HFFc6 (cell line): ENCODE measurements around the gene YLPM1. TPM values are rescaled to one million over a fixed set of nuclear protein-coding genes. Genes with fewer than 3 reads are reported as not detected.

Experiments used
- DNase-seq: peaks from one replicate; pipeline ENCODE4 v3.0.0-alpha.2; 2018
- H3K27ac Mint-ChIP-seq: 2 replicates; pipeline ENCODE4 v1.8.0; 2020; ENCODE audit warnings: mild to moderate bottlenecking, mixed read lengths
- H3K27me3 Mint-ChIP-seq: 2 replicates; pipeline ENCODE4 v1.8.0; 2021; ENCODE audit warnings: mild to moderate bottlenecking, moderate library complexity, mixed read lengths; ENCODE audit not compliant: insufficient read depth
- H3K36me3 Mint-ChIP-seq: 2 replicates; pipeline ENCODE4 v1.8.0; 2021; ENCODE audit warnings: low read depth, mixed read lengths
- H3K4me1 Mint-ChIP-seq: 2 replicates; pipeline ENCODE4 v1.8.0; 2020; ENCODE audit warnings: low read depth, mixed read lengths
- H3K4me3 Mint-ChIP-seq: 2 replicates; pipeline ENCODE4 v1.8.0; 2020; ENCODE audit warnings: mild to moderate bottlenecking, moderate library complexity, mixed read lengths
- H3K9me3 Mint-ChIP-seq: 2 replicates; pipeline ENCODE4 v1.8.0; 2020; ENCODE audit warnings: mild to moderate bottlenecking, mixed read lengths
- total RNA-seq, 6 experiments: library from RNA; stranded (reverse); fragmentation: NEBNext Ultra II Directional; extraction: Animal tissue kit (Norgen Biotek cat#: 25700); gene quantifications; 2 replicates in 1 of 6; 3 replicates in 5 of 6; pipeline ENCODE4 v1.2.3, GENCODE V29; 2021
- TF ChIP-seq, protein P1 (sequence below): fragments of 200-600 bp; sonication (generic); IDR thresholded peaks from 2 replicates; pipeline ENCODE4 v1.5.0; 2021; ENCODE audit warnings: antibody characterized with exemption, mild to moderate bottlenecking

Gene YLPM1
- total RNA-seq, 6 experiments from 2014 or later, result 46.0 to 50.8 (median 48.6) TPM

DNA sequence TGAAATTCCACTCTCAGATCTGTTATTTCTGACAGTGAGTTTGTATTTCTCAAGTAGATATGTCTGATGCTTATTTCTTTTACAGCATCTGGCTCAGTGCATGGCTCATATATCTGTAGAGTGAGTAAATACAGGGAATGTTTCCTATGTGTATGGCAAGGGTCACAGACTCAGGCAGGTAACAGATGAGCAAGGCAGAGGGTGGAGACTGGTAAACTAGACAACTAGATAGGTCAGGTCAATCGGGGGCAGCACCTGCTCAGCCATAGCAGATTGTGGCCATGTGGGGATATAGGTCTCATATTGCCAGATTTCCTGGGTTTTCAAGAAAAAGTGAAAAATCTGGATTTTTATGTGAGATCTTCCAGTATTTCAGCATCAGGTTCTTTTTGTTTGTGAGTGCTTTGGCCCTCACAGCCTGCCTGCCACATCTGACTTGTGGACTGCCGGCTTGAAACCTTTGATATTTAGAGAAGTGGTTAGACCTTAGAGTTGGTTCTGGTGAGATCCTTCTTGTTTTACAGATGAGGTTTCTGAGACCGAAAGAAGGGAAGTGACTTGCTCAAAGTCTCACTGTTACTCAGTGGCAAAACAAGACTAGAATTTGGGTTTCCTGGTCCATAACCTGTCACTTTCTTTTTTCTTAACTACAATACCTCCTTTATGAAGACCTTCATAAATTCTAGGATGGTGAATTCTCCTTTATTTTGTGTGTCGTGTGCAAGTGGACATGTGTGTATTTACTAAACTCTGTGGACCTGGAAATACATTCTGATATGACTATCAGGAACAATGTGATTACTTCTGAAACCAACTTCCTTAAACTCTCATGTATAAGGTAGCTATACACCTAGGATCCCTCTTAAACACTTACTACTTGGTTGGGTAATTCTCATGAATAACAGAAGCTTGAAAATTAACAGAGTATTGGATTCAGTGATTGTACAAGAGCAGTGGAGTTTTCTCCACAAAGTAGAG lies 78.4 kb downstream of the YLPM1 start:
- no peak overlapping the region for H3K4me3 Mint-ChIP-seq
- H3K4me1 Mint-ChIP-seq, result peaks cover 54% of the 10 kb centered on the region
- no peaks in the 10 kb centered on the region; the same call in 1 of the 2 replicates for H3K27me3 Mint-ChIP-seq
- peaks cover 11% of the 10 kb centered on the region for H3K36me3 Mint-ChIP-seq
- no peaks in the 10 kb centered on the region for H3K9me3 Mint-ChIP-seq
- TF ChIP-seq, protein P1, sequence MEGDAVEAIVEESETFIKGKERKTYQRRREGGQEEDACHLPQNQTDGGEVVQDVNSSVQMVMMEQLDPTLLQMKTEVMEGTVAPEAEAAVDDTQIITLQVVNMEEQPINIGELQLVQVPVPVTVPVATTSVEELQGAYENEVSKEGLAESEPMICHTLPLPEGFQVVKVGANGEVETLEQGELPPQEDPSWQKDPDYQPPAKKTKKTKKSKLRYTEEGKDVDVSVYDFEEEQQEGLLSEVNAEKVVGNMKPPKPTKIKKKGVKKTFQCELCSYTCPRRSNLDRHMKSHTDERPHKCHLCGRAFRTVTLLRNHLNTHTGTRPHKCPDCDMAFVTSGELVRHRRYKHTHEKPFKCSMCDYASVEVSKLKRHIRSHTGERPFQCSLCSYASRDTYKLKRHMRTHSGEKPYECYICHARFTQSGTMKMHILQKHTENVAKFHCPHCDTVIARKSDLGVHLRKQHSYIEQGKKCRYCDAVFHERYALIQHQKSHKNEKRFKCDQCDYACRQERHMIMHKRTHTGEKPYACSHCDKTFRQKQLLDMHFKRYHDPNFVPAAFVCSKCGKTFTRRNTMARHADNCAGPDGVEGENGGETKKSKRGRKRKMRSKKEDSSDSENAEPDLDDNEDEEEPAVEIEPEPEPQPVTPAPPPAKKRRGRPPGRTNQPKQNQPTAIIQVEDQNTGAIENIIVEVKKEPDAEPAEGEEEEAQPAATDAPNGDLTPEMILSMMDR, result no peak
- no peak for DNase-seq
- H3K27ac Mint-ChIP-seq, result no peak overlapping the region

GRCh38 chr14:74843653-74844052 lies 80.5 kb downstream of the YLPM1 start:
- Mint-ChIP-seq H3K27ac (no peak overlapping the region), H3K36me3 (no peaks in the 10 kb centered on the region), H3K27me3 (no peaks in the 10 kb centered on the region), H3K9me3 (no peaks in the 10 kb centered on the region), H3K4me3 (no peak overlapping the region), H3K4me1 (peaks cover 53% of the 10 kb centered on the region)
- DNase-seq, result peak; percentile 48
- TF ChIP-seq, protein P1, result 0 out of 2 replicates have a peak, but pooled peaks have one; percentile 32

DNA sequence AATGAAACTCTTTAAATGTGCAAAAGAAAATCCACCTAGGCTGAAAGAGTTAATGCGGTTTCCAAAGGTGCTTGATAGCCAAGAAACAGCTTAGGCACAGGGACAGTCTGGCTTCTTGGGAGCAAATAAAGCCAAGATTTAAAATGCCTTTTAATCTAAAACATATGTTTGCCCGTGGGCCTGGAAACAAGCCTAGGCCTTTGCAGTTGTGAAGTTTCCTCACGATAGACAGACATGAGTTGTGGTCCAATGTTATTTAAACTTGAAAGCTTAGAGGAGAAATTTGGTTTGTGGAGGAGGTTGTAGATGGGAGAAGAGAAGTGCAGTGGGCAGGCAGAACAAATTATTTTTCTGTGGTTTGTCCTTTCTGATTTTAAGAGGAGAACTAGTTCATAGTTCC lies 83.1 kb downstream of the YLPM1 start:
- no peaks in the 10 kb centered on the region for H3K9me3 Mint-ChIP-seq
- H3K4me1 Mint-ChIP-seq, result peaks cover 53% of the 10 kb centered on the region
- TF ChIP-seq, protein P1, result no peak
- DNase-seq, result peak; percentile 41
- H3K27ac Mint-ChIP-seq, result peak overlapping the region; percentile 75
- no peaks in the 10 kb centered on the region for H3K27me3 Mint-ChIP-seq
- H3K4me3 Mint-ChIP-seq, result peak overlapping the region; percentile 38
- H3K36me3 Mint-ChIP-seq, result no peaks in the 10 kb centered on the region

DNA sequence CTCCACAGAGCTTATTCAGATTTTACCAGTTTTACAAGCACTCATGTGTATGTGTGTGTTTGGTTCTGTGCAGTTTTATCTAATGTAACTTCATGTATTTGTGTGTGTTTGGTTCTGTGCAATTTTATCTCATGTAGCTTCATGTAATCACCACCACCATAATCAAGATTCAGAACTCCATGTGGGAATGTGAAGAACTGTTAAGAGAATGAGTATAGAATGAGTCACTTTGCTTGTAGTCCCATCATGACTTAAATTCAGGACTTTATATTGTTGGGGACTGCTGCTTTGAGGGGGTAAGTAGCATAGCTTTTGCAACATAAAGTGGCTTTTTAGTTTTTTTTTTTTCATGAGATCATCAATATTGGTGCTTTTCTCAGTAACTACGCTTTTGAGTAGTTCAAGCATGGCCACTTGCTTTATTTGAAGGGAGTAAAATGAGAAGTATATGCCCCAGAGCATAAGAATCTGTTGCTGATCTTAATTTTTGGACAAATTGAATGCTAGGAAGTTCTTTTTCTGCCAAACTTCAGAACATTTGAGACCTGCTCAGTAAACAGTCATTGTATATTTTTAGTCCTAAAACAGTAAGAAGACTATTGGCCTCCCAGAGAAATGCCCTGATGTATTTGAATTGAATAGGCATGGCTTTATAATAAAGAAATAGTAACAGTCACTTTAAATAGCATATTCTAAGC lies 84.0 kb downstream of the YLPM1 start:
- peak; percentile 62 for DNase-seq
- Mint-ChIP-seq H3K27me3 (no peaks in the 10 kb centered on the region), H3K4me1 (peaks cover 54% of the 10 kb centered on the region), H3K9me3 (no peaks in the 10 kb centered on the region), H3K36me3 (no peaks in the 10 kb centered on the region), H3K27ac (peak overlapping the region; percentile 75), H3K4me3 (peak overlapping the region; percentile 45; the same call in 1 of the 2 replicates)
- TF ChIP-seq, protein P1, result no peak

GRCh38 chr14:74848768-74849167 lies 85.7 kb downstream of the YLPM1 start:
- H3K4me3 Mint-ChIP-seq, result no peak overlapping the region
- H3K27me3 Mint-ChIP-seq, result no peaks in the 10 kb centered on the region
- no peaks in the 10 kb centered on the region for H3K9me3 Mint-ChIP-seq
- no peak overlapping the region for H3K27ac Mint-ChIP-seq
- DNase-seq, result no peak
- TF ChIP-seq, protein P1, result no peak
- no peaks in the 10 kb centered on the region for H3K36me3 Mint-ChIP-seq
- H3K4me1 Mint-ChIP-seq, result peaks cover 60% of the 10 kb centered on the region
